ENCODE data around the gene RNF151.

Gene RNF151

GRCh38 chr16:1963806-1964505, 2.7 kb upstream of the RNF151 start:
- peak; percentile 4; the same call in 2 of the 3 replicates for ATAC-seq
- TF ChIP-seq ZFP3 (CRISPR knock-in tag; IDR thresholded peaks at IDR 0.05) (0 out of 2 replicates have a peak, but pooled peaks have one; percentile 11), TSHZ2 (CRISPR knock-in tag; IDR thresholded peaks at IDR 0.05) (no peak), ZNF70 (CRISPR knock-in tag; IDR thresholded peaks at IDR 0.05) (peak; percentile 74; the same call in 1 of the 2 replicates)

- peak; percentile 75 for ATAC-seq
- TF ChIP-seq, protein P1, sequence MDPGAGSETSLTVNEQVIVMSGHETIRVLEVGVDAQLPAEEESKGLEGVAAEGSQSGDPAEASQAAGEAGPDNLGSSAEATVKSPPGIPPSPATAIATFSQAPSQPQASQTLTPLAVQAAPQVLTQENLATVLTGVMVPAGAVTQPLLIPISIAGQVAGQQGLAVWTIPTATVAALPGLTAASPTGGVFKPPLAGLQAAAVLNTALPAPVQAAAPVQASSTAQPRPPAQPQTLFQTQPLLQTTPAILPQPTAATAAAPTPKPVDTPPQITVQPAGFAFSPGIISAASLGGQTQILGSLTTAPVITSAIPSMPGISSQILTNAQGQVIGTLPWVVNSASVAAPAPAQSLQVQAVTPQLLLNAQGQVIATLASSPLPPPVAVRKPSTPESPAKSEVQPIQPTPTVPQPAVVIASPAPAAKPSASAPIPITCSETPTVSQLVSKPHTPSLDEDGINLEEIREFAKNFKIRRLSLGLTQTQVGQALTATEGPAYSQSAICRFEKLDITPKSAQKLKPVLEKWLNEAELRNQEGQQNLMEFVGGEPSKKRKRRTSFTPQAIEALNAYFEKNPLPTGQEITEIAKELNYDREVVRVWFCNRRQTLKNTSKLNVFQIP (CRISPR knock-in tag; IDR thresholded peaks at IDR 0.05; ENCODE audit: borderline replicate concordance, low read depth) = peak; percentile 87; the same call in 1 of the 2 replicates
- TF ChIP-seq OSR1 (CRISPR knock-in tag; IDR thresholded peaks at IDR 0.05) (no peak), SNAI2 (CRISPR knock-in tag; IDR thresholded peaks at IDR 0.05) (no peak), ZFP3 (CRISPR knock-in tag; IDR thresholded peaks at IDR 0.05) (0 out of 2 replicates have a peak, but pooled peaks have one; percentile 6), RARB (CRISPR knock-in tag; IDR thresholded peaks at IDR 0.05) (no peak), ZNF565 (CRISPR knock-in tag; conservative IDR thresholded peaks at IDR 0.05; ENCODE audit: low read depth) (0 out of 2 replicates have a peak, but pooled peaks have one; percentile 17), BACH2 (CRISPR knock-in tag; IDR thresholded peaks at IDR 0.05; ENCODE audit: borderline replicate concordance) (no peak)
- TF ChIP-seq, protein P2, sequence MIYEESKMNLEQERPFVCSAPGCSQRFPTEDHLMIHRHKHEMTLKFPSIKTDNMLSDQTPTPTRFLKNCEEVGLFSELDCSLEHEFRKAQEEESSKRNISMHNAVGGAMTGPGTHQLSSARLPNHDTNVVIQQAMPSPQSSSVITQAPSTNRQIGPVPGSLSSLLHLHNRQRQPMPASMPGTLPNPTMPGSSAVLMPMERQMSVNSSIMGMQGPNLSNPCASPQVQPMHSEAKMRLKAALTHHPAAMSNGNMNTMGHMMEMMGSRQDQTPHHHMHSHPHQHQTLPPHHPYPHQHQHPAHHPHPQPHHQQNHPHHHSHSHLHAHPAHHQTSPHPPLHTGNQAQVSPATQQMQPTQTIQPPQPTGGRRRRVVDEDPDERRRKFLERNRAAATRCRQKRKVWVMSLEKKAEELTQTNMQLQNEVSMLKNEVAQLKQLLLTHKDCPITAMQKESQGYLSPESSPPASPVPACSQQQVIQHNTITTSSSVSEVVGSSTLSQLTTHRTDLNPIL (CRISPR knock-in tag; IDR thresholded peaks at IDR 0.05; ENCODE audit: low read depth) = no peak
These were observed 1.9 kb upstream of the RNF151 start, which contains the start of gene RPS2 for GRCh38 chr16:1964506-1965395. Gene RPS2, minus strand, starts transcription at chr16:1964826. Its CDS starts 201 bp downstream, at chr16:1964625.

GRCh38 chr16:1965396-1966001, 1.2 kb upstream of the RNF151 start:
- no peak for ATAC-seq
- TF ChIP-seq ARNTL (CRISPR knock-in tag; IDR thresholded peaks at IDR 0.05; ENCODE audit: borderline replicate concordance, low read depth) (no peak), CSDC2 (CRISPR knock-in tag; IDR thresholded peaks at IDR 0.05) (no peak), PATZ1 (CRISPR knock-in tag; IDR thresholded peaks at IDR 0.05; ENCODE audit: borderline replicate concordance) (no peak), ZNF70 (CRISPR knock-in tag; IDR thresholded peaks at IDR 0.05) (no peak), TOX (CRISPR knock-in tag; IDR thresholded peaks at IDR 0.05; ENCODE audit: borderline replicate concordance) (no peak), GLIS3 (CRISPR knock-in tag; IDR thresholded peaks at IDR 0.05) (no peak), ZNF8 (CRISPR knock-in tag; IDR thresholded peaks at IDR 0.05) (no peak), ZFP30 (CRISPR knock-in tag; IDR thresholded peaks at IDR 0.05) (no peak), SNAI2 (CRISPR knock-in tag; IDR thresholded peaks at IDR 0.05) (no peak), BACH2 (CRISPR knock-in tag; IDR thresholded peaks at IDR 0.05; ENCODE audit: borderline replicate concordance) (no peak), ZC3H10 (CRISPR knock-in tag; IDR thresholded peaks at IDR 0.05) (no peak), PPARA (CRISPR knock-in tag; IDR thresholded peaks at IDR 0.05; ENCODE audit: borderline replicate concordance) (no peak), OSR1 (CRISPR knock-in tag; IDR thresholded peaks at IDR 0.05) (no peak), ZNF565 (CRISPR knock-in tag; conservative IDR thresholded peaks at IDR 0.05; ENCODE audit: low read depth) (no peak), ESRRG (CRISPR knock-in tag; IDR thresholded peaks at IDR 0.05) (no peak)
- TF ChIP-seq, protein P2 (CRISPR knock-in tag; IDR thresholded peaks at IDR 0.05; ENCODE audit: low read depth) = no peak

Data from SK-N-SH treated with all-trans-retinoic acid at 6 μM for 48 hours (cell line).